HEK293T (cell line): ENCODE results near the gene PICK1.

Source experiments
- CTCF ChIA-PET: fragments of 350-600 bp; formaldehyde crosslinking; extraction: SDS; loops from one replicate; lab custom pipeline; 2021; ENCODE audit warnings: antibody characterized with exemption, inconsistent platforms; lab: Yijun Ruan, JAX
- POLR2A ChIA-PET: fragments of 350-600 bp; formaldehyde crosslinking; extraction: SDS; loops from one replicate; lab custom pipeline; 2020; ENCODE audit warnings: antibody characterized with exemption, inconsistent platforms; lab: Yijun Ruan, JAX
- DNase-seq: peaks from one replicate; pipeline ENCODE4 v3.0.0; 2012; ENCODE audit warnings: mixed read lengths; ENCODE audit errors: extremely low spot score
- ARNT ChIP-seq: fragments of 450-650 bp; IDR thresholded peaks from 2 replicates; pipeline ENCODE4 v1.6.1; 2017; ENCODE audit warnings: mild to moderate bottlenecking
- BHLHE40 ChIP-seq: fragments of 450-650 bp; IDR thresholded peaks from 2 replicates; pipeline ENCODE4 v1.6.1; 2016; ENCODE audit warnings: mild to moderate bottlenecking, moderate library complexity, borderline replicate concordance
- CTBP1 ChIP-seq: fragments of 450-650 bp; IDR thresholded peaks from 2 replicates; pipeline ENCODE4 v1.6.1; 2016; ENCODE audit warnings: borderline replicate concordance
- ELF4 ChIP-seq: fragments of 450-650 bp; IDR thresholded peaks from 2 replicates; pipeline ENCODE4 v1.6.1; 2017; ENCODE audit warnings: antibody characterized with exemption
- FOXA1 ChIP-seq: fragments of 450-650 bp; IDR thresholded peaks from 2 replicates; pipeline ENCODE4 v1.6.1; 2016; ENCODE audit warnings: mild to moderate bottlenecking
- FOXK2 ChIP-seq: fragments of 450-650 bp; IDR thresholded peaks from 2 replicates; pipeline ENCODE4 v1.6.1; 2016; ENCODE audit warnings: mild to moderate bottlenecking
- FOXM1 ChIP-seq: fragments of 450-650 bp; IDR thresholded peaks from 2 replicates; pipeline ENCODE4 v1.6.1; 2017; ENCODE audit warnings: mild to moderate bottlenecking, borderline replicate concordance
- HDGF ChIP-seq: fragments of 450-650 bp; IDR thresholded peaks from 2 replicates; pipeline ENCODE4 v1.6.1; 2017; ENCODE audit warnings: antibody characterized with exemption, borderline replicate concordance
- L3MBTL2 ChIP-seq: fragments of 450-650 bp; conservative IDR thresholded peaks from 2 replicates; pipeline ENCODE4 v1.6.1; 2016; ENCODE audit warnings: mild to moderate bottlenecking
- LEF1 ChIP-seq: fragments of 450-650 bp; IDR thresholded peaks from 2 replicates; pipeline ENCODE4 v1.6.1; 2017; ENCODE audit warnings: mild to moderate bottlenecking, borderline replicate concordance
- NFRKB ChIP-seq: fragments of 450-650 bp; IDR thresholded peaks from 2 replicates; pipeline ENCODE4 v1.6.1; 2016; ENCODE audit warnings: mild to moderate bottlenecking, moderate library complexity
- PKNOX1 ChIP-seq: fragments of 450-650 bp; IDR thresholded peaks from 2 replicates; pipeline ENCODE4 v1.6.1; 2016
- SP1 ChIP-seq: fragments of 450-650 bp; IDR thresholded peaks from 2 replicates; pipeline ENCODE4 v1.6.1; 2017
- SUZ12 ChIP-seq: fragments of 450-650 bp; IDR thresholded peaks from 2 replicates; pipeline ENCODE4 v1.6.1; 2016; ENCODE audit warnings: mild to moderate bottlenecking
- TARDBP ChIP-seq: fragments of 450-650 bp; IDR thresholded peaks from 2 replicates; pipeline ENCODE4 v1.6.1; 2016
- ZNF384 ChIP-seq: fragments of 450-650 bp; IDR thresholded peaks from 2 replicates; pipeline ENCODE4 v1.6.1; 2016

The PICK1 gene

DNA sequence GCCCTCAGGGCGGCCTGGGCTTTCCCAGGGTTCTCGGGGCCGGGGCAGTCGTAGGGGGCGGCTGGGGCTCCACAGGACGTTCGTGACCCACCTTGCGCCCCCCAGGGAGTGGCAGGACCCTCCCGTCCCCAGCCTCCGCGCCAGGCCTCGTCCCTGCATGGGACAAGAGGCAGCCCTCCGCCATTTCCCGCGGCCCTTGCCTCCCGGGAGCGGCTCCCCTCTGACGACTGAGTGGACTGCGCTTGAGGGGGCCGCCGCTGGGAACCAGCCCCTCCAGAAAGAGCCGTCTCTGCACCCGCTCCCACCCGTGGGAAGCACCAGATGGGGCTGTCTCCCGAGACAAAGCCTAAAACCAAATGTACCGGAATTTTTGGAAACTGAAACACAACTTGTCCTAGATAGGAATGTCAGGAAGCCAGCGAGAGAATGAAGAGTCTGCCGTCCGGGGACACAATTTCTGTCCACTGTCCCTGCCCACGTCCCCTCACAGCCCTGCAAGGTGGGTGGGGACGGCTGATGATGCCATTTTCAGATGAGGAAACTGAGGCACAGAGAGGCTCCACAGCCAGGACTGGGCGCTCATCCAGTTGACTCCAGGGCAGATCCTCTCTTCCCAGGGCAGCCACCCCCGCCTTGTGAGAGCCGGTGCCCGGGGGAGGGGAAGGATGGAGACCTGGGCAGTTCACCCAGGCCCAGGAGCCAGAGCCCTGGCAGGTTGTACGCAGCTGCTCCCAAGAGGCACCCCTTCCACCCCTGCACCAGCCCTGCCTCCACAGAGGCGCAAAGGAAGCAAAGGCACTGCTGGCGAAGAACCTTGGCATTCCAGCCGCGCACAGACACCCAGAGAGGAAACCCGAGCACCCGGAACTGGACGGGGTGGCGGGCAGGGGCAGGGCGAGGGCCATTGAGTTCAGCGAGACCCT is 18.1 kb upstream of the PICK1 start:
- CTCF ChIA-PET: interaction anchor here (0.6 kb wide), 1 partner anchor 885 kb away, joined by 5 read pairs; no protein-coding TSS in a partner anchor
- POLR2A ChIA-PET: no interaction called here
- no peak for TF ChIP-seq NFRKB
- no peak for TF ChIP-seq BHLHE40
- TF ChIP-seq L3MBTL2: no peak
- no peak for TF ChIP-seq SP1
- TF ChIP-seq PKNOX1: no peak
- TF ChIP-seq ARNT: no peak
- TF ChIP-seq FOXA1: no peak
- no peak for TF ChIP-seq ZNF384
- TF ChIP-seq LEF1: no peak
- TF ChIP-seq FOXK2: no peak
- TF ChIP-seq ELF4: no peak
- TF ChIP-seq HDGF: no peak
- TF ChIP-seq SUZ12: no peak
- TF ChIP-seq FOXM1: no peak
- no peak for TF ChIP-seq TARDBP
- no peak for DNase-seq

DNA sequence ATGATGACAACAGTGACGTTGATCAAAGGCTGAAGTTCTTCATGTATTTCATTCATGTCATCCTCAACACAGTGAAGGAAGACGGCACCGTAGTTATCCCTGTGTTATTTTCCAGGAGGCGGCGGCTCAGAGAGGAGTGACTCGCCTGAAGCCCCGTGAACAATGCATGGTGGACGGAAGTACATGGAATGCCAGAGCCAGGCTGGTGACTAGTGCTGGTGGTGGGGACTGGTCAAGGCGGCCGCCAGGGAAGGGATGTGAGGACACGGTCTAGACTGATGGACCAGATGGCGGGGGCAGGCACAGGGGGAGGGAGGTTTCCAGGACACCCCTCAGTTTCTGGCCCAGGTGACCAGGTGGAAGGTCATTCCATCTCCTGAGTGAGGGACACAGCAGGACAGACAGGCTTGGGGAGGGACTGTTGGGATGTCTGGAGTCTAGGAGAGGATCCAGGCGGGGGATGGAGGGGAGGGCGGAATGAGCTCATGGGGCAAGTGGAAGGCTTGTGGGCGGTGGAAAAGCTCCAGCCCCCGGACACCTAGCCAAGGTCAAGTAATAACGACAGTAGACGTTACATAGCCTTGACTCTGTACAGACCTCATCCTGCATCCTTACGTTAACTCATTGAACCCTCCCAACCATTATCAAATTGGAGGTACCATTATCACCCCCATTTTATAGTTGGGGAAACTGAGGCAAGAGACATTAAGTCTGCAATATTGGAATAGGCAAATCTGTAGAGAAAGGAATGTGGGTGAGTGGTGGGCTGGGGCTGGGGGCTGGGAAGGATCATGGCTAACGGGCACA is 16.0 kb upstream of the PICK1 start:
- ChIA-PET CTCF (interaction anchor here (0.7 to 1.4 kb wide), 2 partner anchors 11 to 145 kb away, joined by 3 to 6 read pairs; no protein-coding TSS in a partner anchor), POLR2A (no interaction called here)
- DNase-seq: no peak
- no peak for TF ChIP-seq ARNT
- TF ChIP-seq L3MBTL2: no peak
- no peak for TF ChIP-seq FOXA1
- no peak for TF ChIP-seq LEF1
- no peak for TF ChIP-seq PKNOX1
- no peak for TF ChIP-seq SUZ12

- ChIA-PET POLR2A (no interaction called here), CTCF (interaction anchor here (0.7 kb wide), 1 partner anchor 146 kb away, joined by 3 read pairs; no protein-coding TSS in a partner anchor)
- TF ChIP-seq CTBP1: no peak
- no peak for TF ChIP-seq HDGF
- no peak for TF ChIP-seq LEF1
- TF ChIP-seq PKNOX1: no peak
- TF ChIP-seq FOXA1: no peak
- TF ChIP-seq FOXK2: no peak
- TF ChIP-seq ARNT: no peak
- no peak for TF ChIP-seq ZNF384
- TF ChIP-seq NFRKB: no peak
- no peak for TF ChIP-seq TARDBP
- no peak for TF ChIP-seq L3MBTL2
- TF ChIP-seq SP1: no peak
- no peak for DNase-seq
Measured at GRCh38 chr22:38041760-38042487, 15.3 kb upstream of the PICK1 start.

GRCh38 chr22:38042488-38042790 is 14.8 kb upstream of the PICK1 start:
- TF ChIP-seq TARDBP (no peak), BHLHE40 (no peak)
- DNase-seq: no peak
- CTCF ChIA-PET: interaction anchor here (1.8 kb wide), 1 partner anchor 10 kb away, joined by 11 read pairs; no protein-coding TSS in a partner anchor

GRCh38 chr22:38043151-38044039 is 13.8 kb upstream of the PICK1 start:
- DNase-seq: no peak
- POLR2A ChIA-PET: no interaction called here
- CTCF ChIA-PET: interaction anchor here (1.8 kb wide), 1 partner anchor 9 kb away, joined by 11 read pairs; no protein-coding TSS in a partner anchor
- TF ChIP-seq SUZ12 (no peak), FOXA1 (no peak), TARDBP (no peak), ZNF384 (no peak), CTBP1 (no peak), SP1 (no peak), ELF4 (no peak), L3MBTL2 (no peak)

More at GRCh38 chr22:38042488-38042790, 14.8 kb upstream of the PICK1 start:
- POLR2A ChIA-PET: no interaction called here
